ENCODE results near the gene CAPN2.
A peak's percentile ranks its signal among the peaks of the same experiment; 100 is the strongest.
"Not testable (repeated sequence)": the region's sequence is repeated elsewhere in the genome, so short reads cannot be mapped to it uniquely, and the experiment has no call there.

The CAPN2 gene

DNA sequence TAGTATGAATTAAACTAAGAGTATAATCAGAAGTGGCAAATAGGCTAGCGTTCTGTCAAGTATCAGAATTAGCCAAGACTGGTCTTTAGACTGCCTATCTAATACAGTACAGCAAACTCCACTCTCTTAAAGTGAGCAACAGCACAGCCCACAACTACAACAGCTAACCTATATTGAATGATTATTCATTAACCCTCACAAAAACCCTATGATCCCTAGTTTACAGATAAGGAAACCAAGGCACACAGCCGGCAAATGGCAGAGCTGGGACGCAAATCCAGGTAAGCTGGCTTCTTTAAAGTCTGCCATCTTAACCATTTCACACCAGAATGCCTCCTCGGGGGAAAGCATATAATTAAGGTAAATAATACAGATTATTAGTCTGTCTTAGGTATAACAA is 81.4 kb downstream of the CAPN2 start:
- no peak for DNase-seq

DNA sequence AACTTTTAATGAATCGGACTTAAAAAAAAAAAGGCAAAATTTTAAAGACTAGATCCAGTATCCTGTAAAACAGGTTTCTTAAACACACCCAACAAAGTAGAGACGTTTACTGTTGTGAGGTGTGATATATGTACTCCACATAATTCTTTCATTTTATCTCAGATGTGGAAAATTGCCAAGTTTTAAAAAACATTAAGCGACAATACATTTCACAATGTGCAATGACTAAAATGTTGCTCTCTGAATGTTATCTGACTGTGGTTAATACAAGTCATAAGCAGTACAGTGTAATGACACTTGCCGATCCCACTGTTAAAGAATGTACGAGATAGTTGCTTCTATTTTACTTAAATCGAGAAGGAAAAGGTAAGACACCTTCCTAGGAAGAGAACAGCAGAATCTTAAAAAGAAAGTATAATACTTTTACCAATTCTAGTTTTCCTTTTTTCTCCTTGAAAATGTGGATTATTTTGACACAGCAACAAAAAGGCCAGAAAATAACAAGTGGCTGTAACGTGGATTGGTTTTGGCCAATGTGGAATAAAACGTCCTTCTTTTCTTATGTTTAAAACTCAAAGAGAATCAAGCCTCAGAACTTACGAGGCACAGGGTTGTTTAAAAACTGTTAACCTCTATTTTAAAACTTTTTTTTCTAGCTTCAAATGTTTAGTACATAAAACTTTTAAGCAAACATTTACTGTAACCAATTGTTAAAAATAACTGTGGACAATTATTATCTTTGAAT is 82.0 kb downstream of the CAPN2 start:
- no peak for DNase-seq

DNA sequence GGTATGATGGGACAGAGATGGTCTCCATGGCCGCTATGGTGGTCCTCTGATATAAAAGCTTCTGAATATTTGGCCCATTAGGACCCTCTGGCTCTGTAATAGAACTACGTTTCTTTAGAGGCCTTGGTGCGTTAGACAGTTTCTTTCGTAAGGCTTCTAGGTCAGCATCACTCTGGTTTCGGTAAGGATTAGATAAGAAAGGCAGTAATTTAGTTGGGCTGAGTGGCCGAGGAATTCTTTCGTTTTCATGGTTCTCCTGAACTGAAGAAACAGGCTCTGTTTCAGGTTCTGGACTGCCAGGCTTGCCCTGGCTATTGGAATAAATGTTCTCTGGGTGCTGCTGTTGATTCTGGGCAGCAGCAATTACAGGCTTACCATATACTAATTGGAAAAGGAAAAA is 83.9 kb downstream of the CAPN2 start:
- DNase-seq = no peak

DNA sequence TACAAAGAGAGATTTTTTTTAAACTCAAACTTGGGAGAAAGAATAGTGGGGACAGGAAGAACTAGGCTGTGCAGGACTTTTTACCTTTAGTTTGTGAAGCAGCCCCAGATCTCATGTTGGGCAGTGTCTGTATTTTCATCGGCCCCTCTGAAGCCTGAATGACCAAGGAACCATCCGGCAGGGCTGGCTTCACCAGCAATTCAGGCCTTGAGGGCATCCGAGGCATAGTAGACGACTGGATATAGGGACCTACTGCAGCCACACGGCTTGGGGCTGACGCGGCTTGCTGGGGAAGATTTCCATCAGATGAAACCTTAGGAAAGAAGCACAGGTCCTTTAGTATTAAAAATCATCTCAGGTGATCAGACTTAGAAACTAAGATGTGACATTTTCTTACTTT is 89.7 kb downstream of the CAPN2 start:
- no peak for DNase-seq

DNA sequence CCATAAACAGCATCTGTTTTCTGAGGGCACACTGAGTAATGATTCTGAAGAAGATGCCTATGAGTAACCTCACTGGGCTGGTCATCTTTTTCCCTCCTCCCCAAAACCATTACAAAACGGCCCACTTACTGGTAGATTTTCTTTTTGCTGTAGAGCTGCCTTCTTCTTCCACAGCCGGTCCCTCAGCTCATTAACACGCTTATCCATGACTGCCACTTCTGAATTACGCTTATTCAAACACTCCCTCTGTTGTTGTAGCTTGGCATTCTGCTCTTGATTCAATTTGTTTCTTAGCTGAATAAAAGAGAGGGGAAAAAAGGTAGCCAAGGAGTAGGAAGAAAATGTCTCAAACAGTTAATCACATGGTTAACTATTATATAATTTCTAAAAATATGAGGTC is 90.3 kb downstream of the CAPN2 start:
- no peak for DNase-seq

DNA sequence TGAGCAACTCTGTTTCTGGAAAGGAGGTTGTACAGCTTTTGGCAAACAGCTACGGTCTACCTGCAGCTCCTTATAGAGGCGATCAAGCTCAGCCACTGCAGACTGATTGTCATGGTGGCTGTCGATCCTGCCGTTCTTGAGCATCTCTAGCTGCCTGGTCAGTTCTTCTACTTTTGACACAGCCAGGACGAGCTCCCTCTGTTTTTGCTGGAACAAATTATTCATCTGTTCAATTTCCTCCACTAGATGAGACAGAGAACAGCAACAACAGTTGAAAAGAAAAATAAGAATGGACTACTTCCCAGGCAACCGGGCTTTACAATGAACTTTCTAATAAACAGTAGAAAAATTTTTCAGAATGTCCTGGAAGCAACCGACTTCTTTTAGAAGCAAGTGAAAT is 90.9 kb downstream of the CAPN2 start:
- DNase-seq = no peak

DNA sequence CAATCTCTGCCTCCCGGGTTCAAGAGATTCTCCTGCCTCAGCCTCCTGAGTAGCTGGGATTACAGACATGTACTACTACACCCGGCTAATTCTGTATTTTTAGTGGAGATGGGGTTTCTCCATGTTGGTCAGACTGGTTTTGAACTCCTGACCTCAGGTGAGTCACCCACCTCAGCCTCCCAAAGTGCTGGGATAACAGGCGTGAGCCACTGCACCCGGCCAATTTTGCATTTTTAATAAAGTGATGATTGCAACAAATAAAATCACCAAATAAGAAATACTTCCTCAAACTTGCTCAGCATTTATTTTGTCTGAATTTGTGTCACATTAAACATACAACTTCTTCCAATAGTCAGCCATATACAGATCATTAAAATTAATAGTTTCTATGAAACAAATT is 97.6 kb downstream of the CAPN2 start:
- DNase-seq = not testable (repeated sequence)

DNA sequence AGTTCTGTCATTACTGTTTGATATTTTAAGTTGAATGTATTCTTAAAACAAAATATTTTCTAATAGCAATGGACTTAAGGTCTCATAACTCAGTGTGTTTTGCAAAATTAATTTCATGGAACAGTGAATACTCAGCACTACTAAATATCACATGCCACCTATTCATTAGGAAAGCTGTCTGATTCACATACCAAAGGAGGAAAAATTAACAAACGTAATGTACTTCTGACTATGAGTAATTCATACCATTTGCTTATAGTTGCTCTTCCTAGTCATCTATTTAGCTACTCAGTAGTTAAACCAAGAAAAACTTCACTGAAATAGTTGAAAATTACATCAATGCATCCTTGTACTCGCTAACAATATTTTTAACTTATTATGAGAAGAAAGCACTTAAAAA is 98.2 kb downstream of the CAPN2 start:
- DNase-seq = no peak

DNA sequence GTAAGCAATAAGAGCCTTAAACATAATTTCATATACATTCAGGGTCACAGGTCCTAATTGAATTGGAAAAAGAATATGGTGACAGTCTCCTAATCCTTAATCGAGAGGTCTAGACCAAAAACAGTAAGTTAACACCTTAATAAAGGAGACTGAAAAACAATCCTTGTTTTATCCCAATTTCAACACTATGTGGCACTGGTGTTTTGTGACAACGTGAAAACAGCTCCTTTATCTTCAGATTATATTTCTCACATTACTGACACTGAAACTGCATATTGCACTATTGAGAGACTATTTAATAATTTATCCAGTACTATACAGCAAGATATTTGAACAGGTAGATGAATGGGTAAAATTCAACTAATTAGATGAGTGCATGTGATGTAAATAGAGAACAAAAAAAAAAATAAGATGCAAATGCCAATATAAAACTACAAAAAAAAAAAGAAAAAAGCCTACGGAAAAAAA is 99.3 kb downstream of the CAPN2 start:
- peak; percentile 67 for DNase-seq

DNA sequence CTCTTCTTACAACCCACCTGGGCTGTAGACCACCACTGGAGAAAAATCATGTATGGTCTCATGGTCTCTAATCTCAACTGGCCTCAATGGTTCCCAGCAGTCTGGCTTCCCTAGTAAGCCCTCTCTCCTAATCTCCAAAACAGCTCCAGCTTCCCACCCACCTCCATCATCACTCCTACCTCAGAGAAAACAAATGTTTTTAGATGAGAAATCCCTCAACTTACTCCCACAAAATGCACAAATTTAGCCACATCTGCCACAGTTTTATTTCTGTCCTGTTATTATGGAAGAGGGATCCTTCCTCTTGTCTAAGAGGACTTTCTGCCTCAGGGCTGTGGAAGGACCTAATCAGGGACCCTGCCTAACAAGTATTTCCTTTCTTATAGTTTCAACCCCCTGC is 101.3 kb downstream of the CAPN2 start:
- no peak for DNase-seq

DNA sequence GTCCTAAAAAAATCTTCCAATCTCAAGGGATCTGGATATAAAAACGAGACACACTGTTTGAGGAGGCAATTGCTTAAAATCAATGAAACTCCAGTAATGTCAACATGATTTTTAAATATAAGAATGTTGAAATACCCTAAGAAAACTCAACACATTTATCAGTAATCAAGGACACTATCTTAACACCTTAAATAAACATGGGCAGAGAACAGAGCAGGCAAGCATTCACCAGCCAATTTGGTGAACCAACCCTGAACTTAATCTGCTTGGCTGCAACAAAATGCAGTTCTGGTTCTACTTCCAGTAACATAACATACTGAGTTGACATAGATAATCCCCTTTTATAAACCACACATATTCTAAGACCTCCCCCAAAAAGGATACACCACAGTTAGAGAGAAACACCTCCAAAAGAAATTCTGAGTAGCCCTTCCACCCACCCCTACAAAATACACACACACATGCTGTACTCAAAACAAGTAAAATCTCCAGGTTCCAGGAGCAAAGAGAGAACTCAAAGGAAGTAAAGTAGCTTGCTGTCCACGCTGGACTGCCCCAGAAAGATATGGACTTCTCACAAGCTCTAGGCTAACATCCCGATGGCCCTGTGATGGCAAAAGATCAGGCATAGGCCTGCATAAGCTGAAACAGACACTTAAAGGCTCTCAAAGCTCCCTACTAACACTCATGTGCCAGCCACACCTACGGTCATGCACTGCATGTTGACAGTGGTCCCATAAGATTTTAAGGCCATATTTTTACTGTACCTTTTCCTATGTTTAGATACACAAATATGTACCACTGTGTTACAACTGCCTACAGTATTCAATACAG is 102.9 kb downstream of the CAPN2 start:
- DNase-seq = no peak

DNA sequence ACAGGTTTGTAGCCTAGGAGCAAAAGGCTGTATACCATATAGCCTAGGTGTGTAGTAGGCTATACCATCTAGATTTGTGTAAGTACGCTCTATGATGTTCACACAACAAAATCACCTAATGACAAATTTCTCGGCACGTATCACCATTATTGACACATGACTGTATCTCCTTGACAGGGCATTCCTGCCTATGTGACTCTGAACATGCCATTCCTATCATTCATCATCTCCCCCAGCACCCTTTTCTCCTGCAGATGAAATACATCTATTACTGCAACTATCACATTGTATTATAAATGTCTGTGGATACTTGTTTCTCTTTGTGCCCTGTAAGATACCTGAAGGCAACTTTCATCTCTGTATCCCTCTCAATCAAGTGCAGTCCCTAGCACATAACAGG is 103.5 kb downstream of the CAPN2 start:
- no peak for DNase-seq

DNA sequence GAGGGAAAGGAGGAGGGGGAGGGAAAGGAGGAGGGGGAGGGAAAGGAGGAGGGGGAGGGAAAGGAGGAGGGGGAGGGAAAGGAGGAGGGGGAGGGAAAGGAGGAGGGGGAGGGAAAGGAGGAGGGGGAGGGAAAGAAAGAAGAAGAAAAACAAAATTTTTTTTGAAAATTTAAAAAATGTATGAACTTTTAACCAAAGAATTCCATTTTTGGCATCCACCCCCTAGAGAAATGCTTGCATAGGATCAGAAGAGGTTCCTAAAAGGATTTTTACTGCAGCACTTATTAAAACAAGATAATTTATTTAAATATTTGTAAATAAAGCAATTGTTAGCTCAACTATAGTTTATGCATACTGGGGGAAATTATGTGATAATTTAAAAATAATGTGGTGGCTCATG is 104.9 kb downstream of the CAPN2 start:
- not testable (repeated sequence) for DNase-seq

DNA sequence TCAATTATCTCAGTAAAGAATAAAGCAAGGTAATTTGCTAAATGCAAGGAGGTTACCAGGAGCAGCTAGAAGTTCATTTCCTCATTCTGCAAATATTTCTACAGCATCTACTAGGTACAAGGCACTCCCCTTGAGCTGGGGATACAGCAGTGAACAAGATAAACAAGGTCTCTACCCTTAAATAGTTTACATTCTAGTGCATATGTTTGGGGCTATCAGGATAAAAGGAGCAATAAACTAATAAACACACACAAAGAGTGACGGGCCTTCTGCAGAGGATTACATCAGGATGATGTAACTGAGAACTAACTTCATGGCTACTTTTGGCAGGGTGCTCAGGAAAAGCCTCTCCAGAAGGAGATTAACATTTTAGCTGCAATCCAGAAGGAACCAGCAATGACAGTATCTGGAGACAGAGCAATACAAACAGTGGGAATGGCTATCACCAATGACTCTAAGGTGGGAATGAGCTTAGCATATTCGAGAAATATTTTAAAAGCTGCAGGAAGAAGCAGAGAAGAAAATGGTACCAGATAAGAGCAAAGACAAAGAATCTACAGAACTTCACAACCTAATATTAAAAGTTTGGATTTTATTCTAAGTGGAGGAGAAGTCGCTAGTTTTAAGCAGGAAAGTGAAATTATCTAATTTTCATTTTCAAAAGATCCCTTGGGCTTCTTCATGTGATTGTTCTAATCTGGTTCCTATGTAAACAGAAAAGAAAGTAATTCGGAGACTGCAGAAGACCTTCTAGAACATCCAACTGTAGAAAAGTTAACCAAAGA is 107.6 kb downstream of the CAPN2 start:
- DNase-seq = no peak

DNA sequence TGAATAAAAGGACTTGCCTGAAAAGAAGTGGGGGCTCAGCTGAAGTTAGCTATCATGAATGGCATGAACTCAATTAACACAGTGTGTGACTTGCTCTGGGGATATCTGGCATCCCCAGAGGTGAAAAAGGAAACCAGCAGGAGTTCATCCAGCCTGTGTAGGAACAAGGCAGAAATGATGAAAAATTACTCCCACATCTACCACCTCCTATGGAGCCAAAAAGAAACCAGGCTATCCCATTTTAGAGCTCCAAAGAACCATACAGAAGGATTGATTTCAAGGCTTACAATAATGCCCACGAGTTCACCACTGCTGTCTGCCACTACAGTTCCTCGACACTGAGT is 108.1 kb downstream of the CAPN2 start:
- no peak for DNase-seq

DNA sequence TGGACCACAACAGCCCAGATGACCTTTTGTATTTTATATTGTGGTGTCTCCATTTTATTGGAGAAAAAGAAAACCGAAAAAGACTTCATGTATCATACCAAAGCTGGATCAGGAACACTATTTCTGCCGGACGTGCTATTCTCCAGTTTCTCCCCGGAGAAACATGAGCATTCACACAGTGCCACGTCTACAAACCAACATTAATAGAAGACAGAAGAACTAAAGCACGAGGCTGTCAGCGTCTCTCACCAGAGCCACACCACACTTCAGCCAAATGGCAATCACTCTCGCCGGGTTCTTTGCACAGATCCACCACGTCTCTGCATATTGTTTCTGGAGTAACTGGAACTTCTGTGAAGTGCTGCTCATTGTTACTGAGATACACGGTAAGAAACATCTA is 108.6 kb downstream of the CAPN2 start:
- no peak for DNase-seq

DNA sequence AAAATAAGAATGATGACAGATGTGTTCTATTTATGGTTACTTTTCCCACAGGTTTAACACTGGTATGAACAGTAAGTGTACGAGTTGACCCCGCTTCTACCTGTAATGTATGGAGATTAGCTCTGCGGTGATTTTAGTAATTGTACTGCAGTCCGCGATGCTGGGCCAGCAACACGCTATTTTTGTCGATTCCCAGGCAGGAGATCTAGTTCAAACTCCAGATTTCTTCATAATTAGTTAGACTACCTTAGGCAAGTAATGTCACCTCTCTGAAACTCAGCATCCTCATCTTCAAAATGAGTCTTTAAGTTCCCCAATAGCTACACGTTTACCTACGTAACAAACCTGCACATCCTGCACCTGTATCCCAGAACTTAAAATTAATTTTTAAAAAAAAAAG is 111.9 kb downstream of the CAPN2 start:
- no peak for DNase-seq

DNA sequence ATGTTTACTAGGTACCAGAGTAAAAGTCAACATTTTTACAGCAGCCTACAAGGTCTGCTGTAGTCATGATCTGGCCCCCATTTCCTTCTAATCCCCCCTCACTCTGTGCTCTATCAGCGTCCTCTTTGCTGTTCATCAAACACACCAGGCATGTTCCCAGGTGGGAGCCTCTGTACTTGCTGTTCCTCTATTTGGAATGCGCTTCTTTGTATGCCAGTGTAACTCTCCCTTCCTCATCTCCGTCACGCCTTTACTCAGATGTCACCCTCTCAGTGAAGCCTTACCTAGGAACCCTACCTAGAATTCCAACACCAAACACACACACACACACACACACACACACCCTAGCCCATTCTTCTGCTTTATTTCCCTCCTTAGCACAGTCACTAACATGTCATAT is 112.4 kb downstream of the CAPN2 start:
- no peak for DNase-seq

Data from DMS53 (cell line).